ENCODE measurements around the gene SVIL.

Gene SVIL

GRCh38 chr10:29435809-29436501, 198.8 kb downstream of the SVIL start:
- TF ChIP-seq NFIC (IDR thresholded peaks at IDR 0.05) = no peak
- no peak for TF ChIP-seq USF1 (IDR thresholded peaks at IDR 0.05)
- no peak for TF ChIP-seq TCF12 (IDR thresholded peaks at IDR 0.05; ENCODE audit: low read depth)
- TF ChIP-seq EGR1 (IDR thresholded peaks at IDR 0.05) = no peak
- no peak for TF ChIP-seq ZBTB7A (IDR thresholded peaks at IDR 0.05; ENCODE audit: low read depth)
- no peak for TF ChIP-seq CREB1 (IDR thresholded peaks at IDR 0.05; ENCODE audit: low read depth)
- TF ChIP-seq MAX (IDR thresholded peaks at IDR 0.05) = no peak
- TF ChIP-seq YY1 (IDR thresholded peaks at IDR 0.05; ENCODE audit: low read depth) = no peak
- TF ChIP-seq CEBPB (IDR thresholded peaks at IDR 0.05) = no peak
- no peak for TF ChIP-seq REST (IDR thresholded peaks at IDR 0.05; ENCODE audit: low read depth)
- no peak for TF ChIP-seq RAD21 (IDR thresholded peaks at IDR 0.05; ENCODE audit: low read depth)
- TF ChIP-seq TAF1 (IDR thresholded peaks at IDR 0.05; ENCODE audit: low read depth) = no peak
- TF ChIP-seq EP300 (IDR thresholded peaks at IDR 0.05; ENCODE audit: borderline replicate concordance) = no peak
- no peak for TF ChIP-seq FOXM1 (IDR thresholded peaks at IDR 0.05; ENCODE audit: borderline replicate concordance, low read depth)
- TF ChIP-seq TEAD4 (IDR thresholded peaks at IDR 0.05) = no peak

- TF ChIP-seq YY1 (IDR thresholded peaks at IDR 0.05; ENCODE audit: low read depth) (no peak), USF1 (IDR thresholded peaks at IDR 0.05) (no peak), FOXM1 (IDR thresholded peaks at IDR 0.05; ENCODE audit: borderline replicate concordance, low read depth) (no peak), EGR1 (IDR thresholded peaks at IDR 0.05) (no peak), RAD21 (IDR thresholded peaks at IDR 0.05; ENCODE audit: low read depth) (no peak), TAF1 (IDR thresholded peaks at IDR 0.05; ENCODE audit: low read depth) (no peak), TCF12 (IDR thresholded peaks at IDR 0.05; ENCODE audit: low read depth) (no peak), ZBTB7A (IDR thresholded peaks at IDR 0.05; ENCODE audit: low read depth) (no peak), REST (IDR thresholded peaks at IDR 0.05; ENCODE audit: low read depth) (no peak), CEBPB (IDR thresholded peaks at IDR 0.05) (no peak), EP300 (IDR thresholded peaks at IDR 0.05; ENCODE audit: borderline replicate concordance) (no peak), MAX (IDR thresholded peaks at IDR 0.05) (no peak), NFIC (IDR thresholded peaks at IDR 0.05) (no peak), CREB1 (IDR thresholded peaks at IDR 0.05; ENCODE audit: low read depth) (no peak)
These were observed 200.7 kb downstream of the SVIL start for GRCh38 chr10:29434111-29434510.

GRCh38 chr10:29431711-29432110, 203.1 kb downstream of the SVIL start:
- no peak for TF ChIP-seq TCF12 (IDR thresholded peaks at IDR 0.05; ENCODE audit: low read depth)

GRCh38 chr10:29430101-29430500, 204.7 kb downstream of the SVIL start:
- TF ChIP-seq NFIC (IDR thresholded peaks at IDR 0.05) (no peak), ZBTB7A (IDR thresholded peaks at IDR 0.05; ENCODE audit: low read depth) (no peak), MAX (IDR thresholded peaks at IDR 0.05) (no peak), CEBPB (IDR thresholded peaks at IDR 0.05) (no peak), TCF12 (IDR thresholded peaks at IDR 0.05; ENCODE audit: low read depth) (no peak), FOXM1 (IDR thresholded peaks at IDR 0.05; ENCODE audit: borderline replicate concordance, low read depth) (no peak), TEAD4 (IDR thresholded peaks at IDR 0.05) (no peak), EP300 (IDR thresholded peaks at IDR 0.05; ENCODE audit: borderline replicate concordance) (no peak), REST (IDR thresholded peaks at IDR 0.05; ENCODE audit: low read depth) (no peak), EGR1 (IDR thresholded peaks at IDR 0.05) (no peak), YY1 (IDR thresholded peaks at IDR 0.05; ENCODE audit: low read depth) (no peak), USF1 (IDR thresholded peaks at IDR 0.05) (no peak), TAF1 (IDR thresholded peaks at IDR 0.05; ENCODE audit: low read depth) (no peak)
